GM12892 (cell line): Measurements from ENCODE around the gene AKR1C2.
"Not testable (repeated sequence)": the region's sequence is repeated elsewhere in the genome, so short reads cannot be mapped to it uniquely, and the experiment has no call there.

ENCODE experiments used
- POLR2A ChIP-seq: IDR thresholded peaks from 2 replicates; pipeline ENCODE4 v1.6.1; 2011; ENCODE audit warnings: low read depth, low read length, control low read depth
- POLR2AphosphoS5 ChIP-seq: IDR thresholded peaks from 2 replicates; pipeline ENCODE4 v1.6.1; 2011; ENCODE audit warnings: low read depth, low read length, control low read depth
- TAF1 ChIP-seq: IDR thresholded peaks from 2 replicates; pipeline ENCODE4 v1.6.1; 2011; ENCODE audit warnings: low read depth, mild to moderate bottlenecking, control low read depth, low read length, borderline replicate concordance

GRCh38 chr10:4988000-4988641 is 15.5 kb downstream of the AKR1C2 start:
- TF ChIP-seq POLR2A, TAF1, POLR2AphosphoS5: not testable (repeated sequence)
